Psoas muscle (tissue), 8 donors: Measurements from ENCODE around the gene LRIT1. TPM values are rescaled to one million over a fixed set of nuclear protein-coding genes. Genes with fewer than 3 reads are reported as not detected.
A peak's percentile ranks its signal among the peaks of the same experiment; 100 is the strongest.

Experiments
- ATAC-seq, 4 donors: fragments of 200-7000 bp; cut with Tn5 transposase; one replicate each; pipeline ENCODE4 v1.9.1; 2020; ENCODE audit warnings: moderate library complexity in 3 of 4, mild to moderate bottlenecking in 2 of 4
- DNase-seq, 2 donors: peaks; one replicate each; pipeline ENCODE4 v3.0.0-alpha.2; 2020
- H3K27ac ChIP-seq: fragments of 200-600 bp; one replicate; pipeline ENCODE4 v1.8.0; 2022
- H3K27me3 ChIP-seq, 3 donors: fragments of 200-600 bp in 1 of 3; one replicate each; pipeline versions ENCODE4 v1.6.1 to v1.8.0; 2013 to 2022; ENCODE audit warnings: low read length in 2 of 3, mild to moderate bottlenecking in 2 of 3, moderate library complexity in 1 of 3; ENCODE audit not compliant: insufficient read depth in 3 of 3
- H3K36me3 ChIP-seq, 2 donors: fragments of 200-600 bp in 1 of 2; one replicate each; pipeline versions ENCODE4 v1.6.1 to v1.8.0; 2013 to 2022; ENCODE audit warnings: low read depth in 1 of 2, mild to moderate bottlenecking in 1 of 2, moderate library complexity in 1 of 2; ENCODE audit not compliant: insufficient read depth in 1 of 2
- H3K4me1 ChIP-seq: fragments of 200-600 bp; one replicate; pipeline ENCODE4 v1.8.0; 2022
- H3K4me3 ChIP-seq: fragments of 200-600 bp; one replicate; pipeline ENCODE4 v1.8.0; 2022; ENCODE audit warnings: mild to moderate bottlenecking
- H3K9me3 ChIP-seq: fragments of 200-600 bp; one replicate; pipeline ENCODE4 v1.8.0; 2022
- CTCF ChIP-seq: fragments of 200-600 bp; IDR thresholded peaks from one replicate; pipeline ENCODE4 v1.8.0; 2022; ENCODE audit warnings: antibody characterized with exemption
- WGBS, 3 donors: extraction: QIAGEN DNeasy Blood & Tissue Kit; methylation state at CpG; one replicate each; pipeline versions ENCODE4 v1.1.6 to v1.1.7; 2013; 5-methylcytosine and 5-hydroxymethylcytosine counted together
- intact Hi-C, 2 donors: fragments of 100-400 bp; cut with DNase I; formaldehyde crosslinking; loops; one replicate each; pipeline versions ENCODE4 v1.11.0 to v1.14.2; 2022
- polyA plus RNA-seq, 3 donors: library from polyadenylated mRNA; stranded (reverse); fragments of 200-250 nt; gene quantifications; one replicate each; pipeline ENCODE4 v1.2.3, GENCODE V29; 2013
- total RNA-seq, 4 donors: library from RNA; stranded (reverse); fragmentation: NEBNext Ultra II Directional in 2 of 4; extraction: Animal tissue kit (Norgen Biotek cat#: 25700) in 2 of 4; gene quantifications; one replicate each; pipeline versions ENCODE4 v1.2.1 to v1.2.4, GENCODE V29; 2021 to 2023
- donor health status: healthy with polysubstance abuse.
- donor health status: DM: no; HTN: no; CAD: no; lungs with moderate emphysema.
- donor health status: Bipolar disorder and iron deficiency.
- donor health status: healthy.
- donor health status: DM: yes; HTN: yes; CAD: no.
- donor health status: DM: no; HTN: no; CAD: no.
- donor health status: DM: no; HTN: no; CAD: no.
- donor health status: DM: yes; HTN: yes; CAD: no.

Gene LRIT1
- total and polyA plus RNA-seq, 7 donors = not detected

- no peak overlapping the region for H3K27ac ChIP-seq
- H3K9me3 ChIP-seq = no peaks in the 10 kb centered on the region
- H3K4me3 ChIP-seq = no peak overlapping the region
- intact Hi-C loops = no loop called here
- ATAC-seq = no peak
- DNase-seq = no peak
- TF ChIP-seq CTCF = no peak
- peaks cover 0 to 4% (median 0%) of the 10 kb centered on the region in 3 donors for H3K27me3 ChIP-seq
- no peaks in the 10 kb centered on the region for H3K4me1 ChIP-seq
- 87 to 88% (median 87%) methylated on average over 10 of the region's 10 CpGs for WGBS, 3 donors
- H3K36me3 ChIP-seq = no peaks in the 10 kb centered on the region
Observed at GRCh38 chr10:84208023-84208422, 33.3 kb downstream of the LRIT1 start.

- Histone ChIP-seq H3K9me3 (no peaks in the 10 kb centered on the region), H3K27ac (no peak overlapping the region), H3K4me3 (no peak overlapping the region), H3K27me3 (peaks cover 0 to 2% (median 0%) of the 10 kb centered on the region in 3 donors), H3K36me3 (no peaks in the 10 kb centered on the region), H3K4me1 (no peaks in the 10 kb centered on the region)
- ATAC-seq = no peak
- intact Hi-C loops = no loop called here
- 71 to 78% (median 74%) methylated on average over 6 of the region's 6 CpGs for WGBS, 3 donors
- no peak for TF ChIP-seq CTCF
- no peak for DNase-seq
Observed at GRCh38 chr10:84205853-84206525, 35.4 kb downstream of the LRIT1 start.

- H3K9me3 ChIP-seq = no peaks in the 10 kb centered on the region
- no peak overlapping the region for H3K27ac ChIP-seq
- no peak overlapping the region for H3K4me3 ChIP-seq
- H3K4me1 ChIP-seq = no peaks in the 10 kb centered on the region
- WGBS, 3 donors = 23 to 30% (median 28%) methylated on average over 8 of the region's 8 CpGs
- H3K36me3 ChIP-seq = no peaks in the 10 kb centered on the region
- no peak for ATAC-seq
- H3K27me3 ChIP-seq = peaks cover 0 to 2% (median 0%) of the 10 kb centered on the region in 3 donors
- intact Hi-C loops = no loop called here
- no peak for DNase-seq
- peak; percentile 22 for TF ChIP-seq CTCF
Observed at GRCh38 chr10:84205049-84205852, 36.1 kb downstream of the LRIT1 start.

GRCh38 chr10:84204610-84205009 lies 36.7 kb downstream of the LRIT1 start:
- peaks cover 0 to 2% (median 0%) of the 10 kb centered on the region in 3 donors for H3K27me3 ChIP-seq
- H3K9me3 ChIP-seq = no peaks in the 10 kb centered on the region
- H3K4me1 ChIP-seq = no peaks in the 10 kb centered on the region
- no peak overlapping the region for H3K27ac ChIP-seq
- intact Hi-C loops = no loop called here
- TF ChIP-seq CTCF = no peak
- no peak overlapping the region for H3K4me3 ChIP-seq
- DNase-seq (no peak), ATAC-seq (no peak)
- WGBS, 3 donors = 89 to 91% (median 90%) methylated on average over 4 of the region's 4 CpGs
- no peaks in the 10 kb centered on the region for H3K36me3 ChIP-seq
